ENCODE measurements around the gene ZNF579.

DNA sequence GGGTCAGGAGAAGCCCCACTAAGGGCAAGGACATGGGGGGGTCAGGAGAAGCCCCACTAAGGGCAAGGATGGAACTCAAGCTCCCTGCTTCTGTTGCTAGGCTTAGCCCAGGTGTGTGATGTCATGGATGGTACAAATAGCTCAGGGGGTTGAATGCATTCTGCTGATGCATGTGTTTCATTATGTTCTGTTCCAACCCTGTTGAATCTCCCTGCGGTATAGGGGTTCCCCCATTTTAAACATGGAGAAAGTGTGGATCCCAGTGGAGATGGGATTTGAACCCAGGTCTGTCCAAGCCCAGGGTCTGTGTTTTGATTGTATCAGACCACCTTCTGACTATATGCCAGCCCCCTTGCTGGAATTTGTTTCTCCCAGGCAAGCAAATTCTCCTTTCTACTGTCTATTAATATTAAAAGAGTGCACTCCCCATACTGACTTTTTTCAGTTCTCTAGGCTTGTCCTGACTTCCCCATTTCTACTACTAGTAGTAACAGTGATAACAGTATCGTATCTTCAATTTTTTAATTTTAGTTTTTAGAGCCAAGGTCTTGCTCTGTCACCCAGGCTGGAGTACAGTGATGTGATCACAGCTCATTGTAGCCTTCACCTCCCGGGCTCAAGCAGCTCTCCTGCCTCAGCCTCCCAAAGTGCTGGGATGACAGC lies 31.5 kb upstream of the ZNF579 start:
- TF ChIP-seq, protein P1, sequence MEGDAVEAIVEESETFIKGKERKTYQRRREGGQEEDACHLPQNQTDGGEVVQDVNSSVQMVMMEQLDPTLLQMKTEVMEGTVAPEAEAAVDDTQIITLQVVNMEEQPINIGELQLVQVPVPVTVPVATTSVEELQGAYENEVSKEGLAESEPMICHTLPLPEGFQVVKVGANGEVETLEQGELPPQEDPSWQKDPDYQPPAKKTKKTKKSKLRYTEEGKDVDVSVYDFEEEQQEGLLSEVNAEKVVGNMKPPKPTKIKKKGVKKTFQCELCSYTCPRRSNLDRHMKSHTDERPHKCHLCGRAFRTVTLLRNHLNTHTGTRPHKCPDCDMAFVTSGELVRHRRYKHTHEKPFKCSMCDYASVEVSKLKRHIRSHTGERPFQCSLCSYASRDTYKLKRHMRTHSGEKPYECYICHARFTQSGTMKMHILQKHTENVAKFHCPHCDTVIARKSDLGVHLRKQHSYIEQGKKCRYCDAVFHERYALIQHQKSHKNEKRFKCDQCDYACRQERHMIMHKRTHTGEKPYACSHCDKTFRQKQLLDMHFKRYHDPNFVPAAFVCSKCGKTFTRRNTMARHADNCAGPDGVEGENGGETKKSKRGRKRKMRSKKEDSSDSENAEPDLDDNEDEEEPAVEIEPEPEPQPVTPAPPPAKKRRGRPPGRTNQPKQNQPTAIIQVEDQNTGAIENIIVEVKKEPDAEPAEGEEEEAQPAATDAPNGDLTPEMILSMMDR (IDR thresholded peaks at IDR 0.05; ENCODE audit: borderline replicate concordance, extremely low read depth, low read length, poor library complexity, severe bottlenecking), result no peak
- TF ChIP-seq EZH2 (IDR thresholded peaks at IDR 0.05; ENCODE audit: borderline replicate concordance, low read depth, low read length, severe bottlenecking), result no peak

Measured in DND-41 (cell line).